GM21526 (cell line): ENCODE data around the gene RASD2.

Experiments used
- ATAC-seq: cut with Tn5 transposase; IDR thresholded peaks from one replicate; pipeline ENCODE4 v1.9.1; 2021; ENCODE audit warnings: moderate library complexity; ENCODE audit not compliant: unreplicated experiment, low FRiP score

RASD2 gene

GRCh38 chr22:35517769-35518530, 22.7 kb upstream of the RASD2 start:
- no peak for ATAC-seq

- no peak for ATAC-seq
Measured at GRCh38 chr22:35518811-35519210, 21.8 kb upstream of the RASD2 start.

GRCh38 chr22:35519306-35520000, 21.2 kb upstream of the RASD2 start:
- no peak for ATAC-seq

GRCh38 chr22:35521358-35522224, 19.0 kb upstream of the RASD2 start:
- no peak for ATAC-seq

- no peak for ATAC-seq
Measured at GRCh38 chr22:35522225-35523149, 18.1 kb upstream of the RASD2 start.

- ATAC-seq = no peak
Measured at GRCh38 chr22:35523167-35523947, 17.3 kb upstream of the RASD2 start.

- no peak for ATAC-seq
Measured at GRCh38 chr22:35524966-35525686, 15.5 kb upstream of the RASD2 start.

- no peak for ATAC-seq
Measured at GRCh38 chr22:35525687-35526332, 14.8 kb upstream of the RASD2 start.

- no peak for ATAC-seq
Measured at GRCh38 chr22:35526333-35526979, 14.2 kb upstream of the RASD2 start.

GRCh38 chr22:35528927-35529326, 11.7 kb upstream of the RASD2 start:
- ATAC-seq = no peak

GRCh38 chr22:35530700-35531099, 9.9 kb upstream of the RASD2 start:
- no peak for ATAC-seq

- ATAC-seq = no peak
Measured at GRCh38 chr22:35531202-35531601, 9.4 kb upstream of the RASD2 start.

GRCh38 chr22:35531676-35532075, 9.0 kb upstream of the RASD2 start:
- ATAC-seq = no peak

- no peak for ATAC-seq
Measured at GRCh38 chr22:35533365-35534029, 7.1 kb upstream of the RASD2 start.

- ATAC-seq = no peak
Measured at GRCh38 chr22:35534091-35534490, 6.5 kb upstream of the RASD2 start.

- no peak for ATAC-seq
Measured at GRCh38 chr22:35537232-35537631, 3.4 kb upstream of the RASD2 start.

GRCh38 chr22:35538801-35539321, 1.8 kb upstream of the RASD2 start:
- ATAC-seq = no peak
